Measurements from ENCODE around the gene CPB1.

- TF ChIP-seq HDAC6 (IDR thresholded peaks at IDR 0.05; ENCODE audit: unreplicated experiment) (no peak), RB1 (IDR thresholded peaks at IDR 0.05; ENCODE audit: borderline replicate concordance) (no peak), POLR2AphosphoS5 (IDR thresholded peaks at IDR 0.05; ENCODE audit: low read length) (no peak), CTCF (IDR thresholded peaks at IDR 0.05 in 2 of 3, conservative IDR thresholded peaks at IDR 0.05 in 1 of 3; ENCODE audit: control insufficient read depth in 2 of 3, extremely low read depth in 1 of 3, insufficient read depth in 1 of 3, low read depth in 3 of 3, low read length in 3 of 3) (no peak), ATF7 (IDR thresholded peaks at IDR 0.05; ENCODE audit: low read depth) (no peak), JUNB (IDR thresholded peaks at IDR 0.05) (no peak), CHD1 (IDR thresholded peaks at IDR 0.05; ENCODE audit: low read depth, low read length) (no peak), ZBTB33 (IDR thresholded peaks at IDR 0.05) (no peak), SKIL (IDR thresholded peaks at IDR 0.05; ENCODE audit: low read depth, poor library complexity, severe bottlenecking) (no peak), SMC3 (IDR thresholded peaks at IDR 0.05; ENCODE audit: borderline replicate concordance, low read length) (no peak)
These were observed 27.2 kb upstream of the CPB1 start for GRCh38 chr3:148800414-148800813.
